GM19463 (cell line): ENCODE measurements around the gene AMN.

ENCODE experiments used
- ATAC-seq: cut with Tn5 transposase; IDR thresholded peaks from one replicate; pipeline ENCODE4 v1.9.1; 2021; ENCODE audit warnings: mild to moderate bottlenecking, moderate library complexity; ENCODE audit not compliant: unreplicated experiment

Gene AMN

DNA sequence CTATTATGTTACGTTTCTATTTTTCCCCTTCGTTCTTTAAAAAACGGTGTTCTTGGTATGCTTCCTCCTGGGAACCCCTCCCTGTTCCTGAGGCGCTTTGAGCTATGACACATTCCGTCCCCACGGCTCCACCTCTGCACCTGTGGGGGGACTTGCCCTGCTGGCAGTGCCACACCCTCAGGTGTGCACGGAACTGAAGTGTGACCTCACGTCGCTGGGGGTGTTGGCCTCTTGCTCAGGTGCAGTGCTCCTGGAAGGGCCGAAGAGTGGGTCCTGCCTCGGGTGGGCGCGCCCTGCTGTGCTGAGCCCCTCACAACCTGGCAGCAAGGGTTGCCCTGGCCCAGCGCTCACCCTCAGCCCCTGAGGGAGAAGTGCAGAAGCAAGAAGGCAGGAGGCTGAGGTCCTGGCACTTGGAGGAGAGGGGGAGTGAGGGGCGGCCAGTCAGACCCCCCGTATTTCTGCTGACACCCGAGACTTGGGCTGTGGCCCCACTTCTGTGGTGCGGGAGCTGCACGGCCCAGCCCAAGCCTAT lies 4.9 kb downstream of the AMN start:
- no peak for ATAC-seq

DNA sequence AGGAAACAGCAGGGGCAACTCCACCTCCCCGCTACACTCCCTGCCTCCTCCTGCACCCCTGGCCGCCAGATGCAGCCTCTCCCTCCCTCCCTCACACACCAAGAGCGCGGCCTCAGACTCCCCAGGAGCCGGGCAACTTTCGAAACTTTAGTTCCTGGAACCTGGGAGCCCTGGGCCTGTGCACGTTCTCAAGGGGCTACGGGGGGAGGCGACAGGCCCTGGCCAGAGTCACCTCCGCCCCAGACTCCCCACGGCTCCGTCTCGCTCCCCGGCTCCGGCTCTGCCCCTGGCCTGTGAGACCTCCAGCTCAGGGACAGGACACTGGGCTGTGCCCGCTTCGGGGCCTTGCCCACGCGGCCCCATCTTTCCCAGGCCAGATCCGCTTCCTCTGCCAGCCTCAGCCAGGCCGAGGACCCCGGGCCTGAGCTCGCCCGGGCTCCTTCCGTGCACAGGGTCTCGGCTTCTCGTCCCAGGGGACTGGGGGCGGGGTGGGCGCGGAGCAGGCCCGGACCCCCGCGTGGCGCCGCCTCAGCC lies 5.5 kb downstream of the AMN start:
- no peak for ATAC-seq

DNA sequence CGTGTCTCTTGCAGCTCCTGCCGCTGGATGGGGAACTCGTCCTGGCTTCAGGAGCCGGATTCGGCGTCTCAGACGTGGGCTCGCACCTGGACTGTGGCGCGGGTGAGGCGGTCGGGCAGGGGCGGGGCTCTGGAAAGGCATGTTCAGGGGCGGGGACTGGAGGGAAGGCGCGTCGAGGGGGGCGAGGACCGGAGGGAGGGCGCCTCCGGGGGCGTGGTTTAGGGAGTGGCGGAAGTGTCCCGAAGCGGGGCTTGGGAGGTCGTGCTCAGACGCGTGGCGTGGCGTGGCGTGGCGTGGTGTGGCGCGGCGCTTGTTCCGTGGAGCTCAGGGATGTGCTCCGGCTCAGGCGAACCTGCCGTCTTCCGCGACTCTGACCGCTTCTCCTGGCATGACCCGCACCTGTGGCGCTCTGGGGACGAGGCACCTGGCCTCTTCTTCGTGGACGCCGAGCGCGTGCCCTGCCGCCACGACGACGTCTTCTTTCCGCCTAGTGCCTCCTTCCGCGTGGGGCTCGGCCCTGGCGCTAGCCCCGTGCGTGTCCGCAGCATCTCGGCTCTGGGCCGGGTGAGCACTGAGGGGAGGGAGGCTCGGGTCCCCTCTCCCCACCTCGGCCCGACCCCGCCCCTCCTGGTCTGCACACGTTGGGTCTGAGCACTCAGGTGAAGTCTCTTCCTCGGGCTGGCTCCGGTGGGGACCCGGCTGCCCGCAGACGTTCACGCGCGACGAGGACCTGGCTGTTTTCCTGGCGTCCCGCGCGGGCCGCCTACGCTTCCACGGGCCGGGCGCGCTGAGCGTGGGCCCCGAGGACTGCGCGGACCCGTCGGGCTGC lies 6.2 kb downstream of the AMN start:
- ATAC-seq: peak; percentile 74

DNA sequence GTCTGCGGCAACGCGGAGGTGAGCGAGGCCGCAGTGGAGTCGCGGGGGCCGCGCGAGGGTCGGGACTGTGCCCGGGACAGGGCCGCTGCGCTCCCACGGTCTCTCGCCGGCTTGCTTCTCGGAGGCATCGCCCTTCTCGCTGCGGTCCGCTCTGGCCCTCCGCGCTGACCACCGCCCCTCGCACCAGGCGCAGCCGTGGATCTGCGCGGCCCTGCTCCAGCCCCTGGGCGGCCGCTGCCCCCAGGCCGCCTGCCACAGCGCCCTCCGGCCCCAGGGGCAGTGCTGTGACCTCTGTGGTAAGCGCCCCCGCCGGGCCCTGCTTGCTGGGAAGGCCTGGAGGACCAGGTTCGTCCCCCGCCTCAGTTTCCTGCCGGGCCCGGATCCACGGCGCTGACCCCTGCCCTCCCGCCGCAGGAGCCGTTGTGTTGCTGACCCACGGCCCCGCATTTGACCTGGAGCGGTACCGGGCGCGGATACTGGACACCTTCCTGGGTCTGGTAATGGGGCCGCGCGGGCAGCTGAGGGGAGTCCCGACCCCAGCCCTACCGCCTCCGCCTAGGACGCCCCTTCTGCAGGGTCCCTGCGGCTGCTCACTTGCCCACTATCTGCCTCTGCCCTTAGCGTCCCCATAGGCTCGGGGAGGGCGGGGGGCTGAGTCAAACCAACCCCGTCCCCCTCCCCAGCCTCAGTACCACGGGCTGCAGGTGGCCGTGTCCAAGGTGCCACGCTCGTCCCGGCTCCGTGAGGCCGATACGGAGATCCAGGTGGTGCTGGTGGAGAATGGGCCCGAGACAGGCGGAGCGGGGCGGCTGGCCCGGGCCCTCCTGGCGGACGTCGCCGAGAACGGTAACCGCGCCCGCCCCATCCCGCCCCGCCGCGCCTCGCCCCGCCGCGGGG lies 7.0 kb downstream of the AMN start:
- ATAC-seq: no peak

DNA sequence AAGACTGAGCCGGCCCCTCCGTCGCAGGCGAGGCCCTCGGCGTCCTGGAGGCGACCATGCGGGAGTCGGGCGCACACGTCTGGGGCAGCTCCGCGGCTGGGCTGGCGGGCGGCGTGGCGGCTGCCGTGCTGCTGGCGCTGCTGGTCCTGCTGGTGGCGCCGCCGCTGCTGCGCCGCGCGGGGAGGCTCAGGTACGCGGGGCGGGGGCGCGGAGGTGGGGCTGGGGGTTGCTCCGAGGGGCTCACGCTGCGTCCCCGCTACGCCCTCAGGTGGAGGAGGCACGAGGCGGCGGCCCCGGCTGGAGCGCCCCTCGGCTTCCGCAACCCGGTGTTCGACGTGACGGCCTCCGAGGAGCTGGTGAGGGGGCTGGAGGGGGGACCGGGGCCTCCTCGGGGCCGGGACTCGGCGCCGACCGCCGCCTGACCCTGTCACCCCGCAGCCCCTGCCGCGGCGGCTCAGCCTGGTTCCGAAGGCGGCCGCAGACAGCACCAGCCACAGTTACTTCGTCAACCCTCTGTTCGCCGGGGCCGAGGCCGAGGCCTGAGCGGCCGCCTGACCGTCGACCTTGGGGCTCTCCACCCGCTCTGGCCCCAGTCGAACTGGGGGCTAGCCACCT lies 7.8 kb downstream of the AMN start:
- ATAC-seq: no peak

DNA sequence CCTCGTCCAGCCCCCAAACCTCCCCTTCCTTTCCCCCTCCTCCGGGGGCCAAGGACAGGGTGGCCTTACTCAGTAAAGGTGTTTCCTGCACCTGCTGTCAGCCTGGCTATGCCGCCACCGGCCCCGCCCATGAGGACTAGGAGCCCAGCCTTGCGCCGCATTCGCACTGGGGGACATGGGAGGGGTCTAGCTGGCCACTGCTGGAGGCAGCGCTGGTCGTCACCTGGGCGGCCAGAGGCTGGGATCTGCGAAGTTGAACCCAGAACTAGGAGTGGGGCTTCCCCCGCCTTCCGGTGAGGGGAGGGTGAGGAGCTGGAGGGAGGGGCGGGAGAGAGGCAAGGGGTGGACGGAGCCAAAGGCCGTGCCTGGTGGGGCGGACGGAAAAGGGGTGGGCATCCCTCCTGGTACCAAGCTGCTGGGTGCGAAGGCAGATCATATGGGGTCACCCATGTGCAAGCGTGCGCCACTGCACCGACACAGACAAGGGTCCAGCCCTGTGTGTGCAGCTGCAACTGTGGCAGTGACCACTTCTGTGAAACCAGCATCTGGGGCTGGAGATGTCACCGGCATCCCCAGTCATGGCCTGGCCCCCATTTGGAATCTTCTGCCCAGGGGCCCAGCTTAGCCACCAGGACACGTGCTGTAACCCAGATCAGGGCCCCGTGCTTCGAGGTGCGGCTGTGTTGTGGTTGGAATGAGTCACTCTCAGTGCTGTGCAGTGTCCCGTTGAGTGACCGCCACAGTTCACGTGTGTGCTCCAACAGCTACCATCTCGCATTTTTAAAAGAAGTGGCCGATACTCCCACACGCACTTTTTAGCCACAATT lies 8.5 kb downstream of the AMN start:
- ATAC-seq: no peak

DNA sequence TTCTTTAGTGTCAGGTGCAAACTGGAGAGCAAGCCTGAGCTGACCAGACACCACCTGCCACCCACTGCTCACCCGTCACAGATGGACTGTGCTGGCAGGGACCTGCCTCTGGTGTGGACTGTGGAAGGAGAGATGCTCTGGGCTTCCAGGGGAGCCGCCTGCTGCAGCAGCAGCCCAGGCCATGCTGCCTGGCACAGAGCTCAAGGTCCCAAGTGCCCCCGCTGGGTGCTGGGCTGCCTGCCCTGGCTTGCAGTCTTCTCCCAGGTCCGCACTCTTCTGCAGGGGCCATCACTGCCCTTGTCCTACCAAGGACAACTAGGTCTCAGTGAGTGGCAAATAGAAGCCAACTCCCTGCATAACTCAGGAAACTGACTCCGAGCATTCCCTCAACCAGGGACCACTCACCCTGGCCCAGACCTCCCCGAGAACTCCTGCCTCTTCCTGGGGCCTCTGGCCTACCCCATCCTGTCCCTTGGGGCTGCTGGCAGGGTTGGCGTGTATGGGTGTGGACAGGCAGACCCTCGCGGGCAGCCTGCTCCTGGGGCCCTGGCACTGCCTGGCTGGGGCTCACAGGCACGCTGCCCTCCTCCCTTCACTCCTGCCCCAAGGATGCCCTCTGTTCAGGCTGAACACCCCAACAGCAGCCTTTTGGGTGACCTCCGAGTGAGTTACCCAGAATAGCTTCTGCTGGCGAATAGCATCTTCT lies 9.3 kb downstream of the AMN start:
- no peak for ATAC-seq

DNA sequence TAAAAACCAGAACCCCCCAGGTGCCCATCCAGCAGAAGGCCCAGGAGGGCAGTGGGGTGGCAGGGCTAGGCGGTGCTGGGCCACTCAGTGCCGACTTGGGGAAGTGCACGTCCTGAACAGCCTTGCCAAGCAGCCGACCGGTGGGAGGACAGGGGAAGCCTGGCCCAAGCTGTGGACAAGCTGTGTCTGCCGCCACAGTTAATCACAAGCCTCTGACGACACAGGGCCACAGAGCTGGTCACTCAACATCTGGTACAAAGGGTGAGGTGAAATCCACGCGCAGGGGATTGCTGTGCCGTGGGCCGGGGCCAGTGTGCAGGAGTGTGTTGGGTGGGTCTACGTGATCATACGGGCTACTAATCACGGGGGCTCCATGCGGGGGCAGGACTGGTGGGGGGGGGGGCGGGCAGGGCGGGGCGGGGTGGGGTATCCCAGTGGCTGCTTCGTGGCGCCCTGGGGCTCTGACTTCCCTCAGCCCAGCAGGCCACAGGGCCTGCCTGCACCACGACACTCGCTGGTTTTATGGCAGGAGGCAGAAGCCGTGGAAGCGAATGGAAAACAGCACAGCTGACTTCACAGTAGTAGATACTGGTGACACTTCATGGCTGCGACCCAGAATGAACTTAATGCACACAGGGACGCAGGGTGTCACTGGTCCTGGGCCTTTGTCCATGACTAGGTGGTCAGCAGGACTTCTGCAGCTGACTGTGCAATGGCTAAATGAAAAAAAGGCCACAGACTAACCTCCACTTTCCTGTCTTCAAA lies 10.2 kb downstream of the AMN start:
- no peak for ATAC-seq

DNA sequence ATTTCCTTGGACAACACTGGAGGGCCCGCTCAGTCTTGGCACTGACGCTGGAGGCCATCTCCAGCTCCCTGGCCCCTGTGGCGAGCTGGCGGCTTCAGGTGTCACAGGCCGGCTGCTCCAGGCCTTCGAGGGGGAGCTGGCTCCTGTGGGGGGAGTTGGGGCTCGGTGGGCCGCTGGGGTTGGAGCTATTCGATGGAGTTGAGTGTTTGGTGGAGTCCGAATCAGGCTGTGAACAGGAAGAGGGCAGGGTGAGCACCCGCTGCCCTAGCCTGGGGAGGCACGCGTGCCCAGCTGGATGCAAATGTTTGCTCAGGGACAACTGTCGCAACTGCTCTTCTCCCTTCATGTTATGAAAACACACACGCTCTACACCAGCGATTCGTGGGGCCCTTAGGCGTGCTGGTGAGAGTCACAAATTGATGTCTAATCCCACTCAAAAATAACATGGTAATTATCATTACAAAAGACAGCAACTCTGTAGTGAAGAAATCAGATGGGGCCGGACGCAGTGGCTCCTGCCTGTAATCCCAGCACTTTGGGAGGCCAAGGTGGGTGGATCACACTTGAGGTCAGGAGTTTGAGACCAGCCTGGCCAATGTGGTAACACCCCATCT lies 11.3 kb downstream of the AMN start:
- no peak for ATAC-seq

DNA sequence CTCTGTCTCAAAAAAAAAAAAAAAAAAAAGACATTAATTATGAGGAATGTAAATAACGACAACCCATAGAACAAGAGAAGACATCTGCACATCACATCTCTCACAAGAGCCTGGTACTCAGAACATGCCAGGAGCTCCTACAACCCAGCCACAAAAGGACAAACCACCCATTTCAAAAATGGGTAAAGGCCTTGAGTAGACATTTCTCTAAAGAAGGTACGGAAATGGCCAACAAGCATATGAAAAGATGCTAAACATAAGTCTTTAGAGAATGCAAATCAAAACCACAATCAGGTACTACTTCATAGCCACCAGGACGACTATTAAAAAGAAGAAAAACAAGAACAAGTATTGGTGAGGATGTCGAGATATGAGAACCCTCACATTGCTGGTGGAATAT lies 13.3 kb downstream of the AMN start:
- no peak for ATAC-seq

DNA sequence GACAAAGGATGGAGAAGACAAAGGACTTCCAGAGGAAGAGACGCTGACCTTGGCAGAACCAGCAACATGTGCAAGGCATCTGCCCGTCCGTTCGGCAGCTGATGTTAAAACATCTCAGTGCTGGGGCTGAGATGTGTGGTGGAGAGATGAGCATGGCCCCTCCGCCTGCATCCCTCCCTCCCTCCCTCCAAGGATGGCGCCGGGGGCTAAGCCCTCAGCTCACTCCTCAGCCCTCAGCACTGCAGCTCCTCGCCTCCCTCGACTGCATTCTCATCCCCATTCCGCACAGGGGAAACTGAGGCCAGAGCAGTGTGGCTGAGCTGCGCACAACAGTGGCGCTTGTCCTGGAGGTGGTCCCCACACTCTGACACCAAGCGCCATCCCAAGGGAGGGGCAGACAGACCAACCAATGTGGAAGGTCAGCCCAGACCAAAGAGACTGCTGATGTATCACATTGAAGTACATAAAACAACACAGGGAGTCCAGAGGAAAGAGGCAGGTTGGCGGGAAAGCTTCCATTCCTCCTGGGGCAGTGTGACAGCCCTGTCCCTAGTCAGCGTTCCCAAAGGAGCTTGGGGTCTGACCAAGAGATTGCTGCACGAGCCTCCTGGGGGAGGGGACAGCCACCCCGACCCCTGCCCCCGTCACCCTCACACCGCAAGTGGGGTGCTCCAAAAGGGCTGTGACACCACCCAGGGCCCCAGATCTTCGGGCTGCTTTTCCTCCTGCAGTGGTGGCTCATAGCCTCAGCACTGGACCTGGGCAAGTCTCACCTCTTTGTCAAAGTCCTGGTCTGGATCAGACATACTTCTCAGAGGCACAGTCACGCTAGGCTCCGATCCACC lies 15.1 kb downstream of the AMN start:
- ATAC-seq: no peak

DNA sequence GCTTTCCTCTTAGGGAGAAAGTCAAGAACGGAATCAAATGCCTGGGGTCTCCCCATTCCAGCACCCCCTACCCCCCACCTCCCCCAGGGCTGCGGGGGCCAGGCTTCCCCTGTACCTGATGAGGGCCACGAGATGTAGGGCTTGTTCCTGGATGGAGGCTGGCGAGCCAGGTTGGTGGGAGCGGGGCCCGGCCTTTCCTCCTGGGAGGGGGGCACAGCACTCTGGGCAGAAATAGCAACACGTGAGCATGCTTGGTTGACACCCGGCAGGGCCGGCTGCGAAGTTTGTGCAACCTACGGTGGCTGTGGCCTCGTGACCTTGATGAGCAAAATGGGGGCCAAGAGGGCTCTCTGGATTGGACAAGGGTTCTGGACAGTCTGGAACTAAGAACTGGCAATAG lies 15.7 kb downstream of the AMN start:
- no peak for ATAC-seq

DNA sequence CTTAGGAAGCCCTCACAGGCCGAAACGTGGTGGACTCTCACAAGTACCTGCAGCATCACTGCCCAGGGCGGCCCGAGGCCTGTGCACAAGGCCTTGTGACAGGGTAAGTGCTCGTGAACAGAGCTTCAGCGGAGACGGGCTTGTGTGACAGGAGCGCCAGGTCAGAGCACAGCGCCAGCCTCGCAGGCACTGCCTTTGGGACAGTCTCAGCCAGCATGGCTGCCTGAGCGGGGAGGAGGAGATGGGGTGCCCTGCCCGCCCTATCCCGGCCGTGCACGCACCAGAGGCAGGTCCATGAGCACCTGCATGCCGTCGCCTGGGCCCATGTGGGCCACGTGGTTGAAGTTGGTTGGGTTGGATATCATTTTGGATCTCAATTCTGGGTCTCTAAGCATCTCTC lies 16.9 kb downstream of the AMN start:
- ATAC-seq: no peak

DNA sequence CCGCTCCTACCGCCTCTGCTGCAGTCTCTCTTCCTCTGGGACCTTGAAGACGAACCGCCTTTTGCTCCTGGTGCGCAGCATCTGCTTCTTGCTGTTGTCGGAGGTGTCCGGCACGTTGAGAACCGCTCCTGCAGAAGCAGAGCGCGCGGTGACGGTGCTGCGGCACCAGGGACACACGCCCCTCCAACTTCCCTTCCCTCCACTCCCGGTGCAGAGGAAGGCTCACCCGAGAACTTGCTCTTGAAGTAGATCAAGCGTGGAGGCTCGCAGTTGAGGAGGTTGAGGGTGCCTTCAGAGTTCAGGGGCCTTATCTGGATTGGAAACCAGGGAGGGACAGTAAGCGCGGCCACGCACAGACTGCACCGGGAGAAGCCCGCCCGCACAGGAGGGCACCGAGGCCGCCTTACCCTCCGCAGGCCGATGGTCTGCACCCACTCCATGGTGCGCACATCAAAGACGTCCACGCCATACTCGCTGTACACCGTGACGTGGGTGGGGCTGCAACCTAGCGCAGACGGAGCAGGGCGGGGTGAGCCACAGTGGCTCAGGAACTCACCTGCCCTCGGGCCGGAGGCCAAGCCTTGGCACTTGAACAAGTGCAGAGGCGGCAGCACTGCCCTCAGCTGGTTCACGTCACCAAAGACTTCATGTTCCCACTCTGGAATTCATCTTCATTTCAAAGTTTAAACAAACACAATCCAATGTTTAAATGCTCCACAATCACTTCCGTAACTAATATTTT lies 17.5 kb downstream of the AMN start:
- ATAC-seq: no peak

DNA sequence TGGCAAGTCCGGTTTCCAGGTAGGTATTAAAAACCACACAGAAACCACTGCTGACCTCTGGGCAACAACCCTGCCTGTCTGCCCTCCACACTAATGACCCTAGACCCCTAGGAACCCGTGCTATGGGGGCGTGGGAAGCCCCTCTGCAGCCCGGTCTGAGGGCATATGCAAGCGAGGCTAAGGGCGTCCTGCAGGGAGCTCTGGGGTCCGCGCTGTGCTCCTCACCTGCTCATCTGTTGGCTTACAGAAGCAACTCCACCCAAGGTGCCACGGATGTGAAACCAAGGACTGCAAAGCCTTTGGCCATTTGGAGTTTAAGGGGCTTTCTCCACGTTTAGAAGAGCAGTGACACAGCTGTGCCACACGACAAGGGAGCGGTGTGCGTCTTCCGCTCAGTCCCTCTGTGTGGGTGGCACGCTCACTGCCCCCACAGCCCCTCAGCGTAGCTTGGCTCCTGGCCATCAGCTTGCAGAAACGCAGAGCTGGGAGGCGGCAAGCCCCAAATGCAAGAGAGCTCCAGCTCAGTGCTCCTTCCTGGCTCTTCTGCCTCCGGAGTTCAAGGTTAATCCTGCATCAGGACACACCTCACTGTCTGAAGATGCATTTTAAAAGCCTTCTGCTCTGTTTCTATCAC lies 18.4 kb downstream of the AMN start:
- no peak for ATAC-seq

DNA sequence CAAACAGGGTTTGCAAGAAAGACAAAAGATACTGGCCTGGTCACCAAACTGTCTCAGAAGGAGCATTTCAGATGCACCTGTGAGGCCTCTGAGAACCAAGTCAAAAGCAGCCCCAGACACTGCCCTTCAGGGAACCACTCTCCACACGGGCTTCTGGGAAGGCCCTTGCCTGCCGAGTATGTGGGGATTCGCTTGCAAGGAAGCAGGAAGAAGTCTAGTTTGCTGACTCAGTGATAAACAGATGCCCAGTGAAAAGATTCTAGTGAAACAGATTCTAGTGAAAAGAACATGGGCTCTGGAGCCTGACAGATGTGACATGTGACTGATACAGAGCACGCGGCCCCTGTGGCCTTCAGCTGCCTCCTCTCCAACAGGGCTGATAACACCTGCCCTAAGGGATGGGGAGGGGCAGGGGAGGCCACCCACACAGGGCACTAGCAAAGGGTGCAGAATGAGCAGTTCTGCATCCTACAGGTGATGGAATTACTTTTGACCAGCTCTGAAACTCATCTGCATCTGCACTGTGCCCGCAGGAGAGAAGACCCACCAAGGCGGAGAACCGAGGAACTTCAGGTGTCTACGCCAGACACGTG lies 19.1 kb downstream of the AMN start:
- ATAC-seq: no peak
